Stimulated activated CD8-positive, alpha-beta memory T cell treated with anti-CD3 and anti-CD28 coated beads, Interleukin-7, amount 100 ng/mL, for 1 hour (primary cell): ENCODE results near the gene IFNA14.
"Not testable (repeated sequence)": the region's sequence is repeated elsewhere in the genome, so short reads cannot be mapped to it uniquely, and the experiment has no call there.

Experiments used
- DNase-seq, 2 donors: peaks; one replicate each; pipeline ENCODE4 v3.0.0-alpha.2; 2020; ENCODE audit warnings: low read depth in 2 of 2

The IFNA14 gene

GRCh38 chr9:21239911-21240310, at the start of gene IFNA14:
IFNA14 (minus strand) TSS chr9:21240005; CDS start chr9:21239935, 70 bp downstream.
- DNase-seq = no peak

GRCh38 chr9:21287280-21287679, 47.5 kb upstream of the IFNA14 start:
- DNase-seq = no peak

- no peak for DNase-seq
Observed at GRCh38 chr9:21286659-21287058, 46.9 kb upstream of the IFNA14 start.

GRCh38 chr9:21286099-21286498, 46.3 kb upstream of the IFNA14 start:
- DNase-seq = no peak

- no peak for DNase-seq
Observed at GRCh38 chr9:21281275-21281674, 41.5 kb upstream of the IFNA14 start.

GRCh38 chr9:21268347-21268657, 28.5 kb upstream of the IFNA14 start:
- DNase-seq = no peak

GRCh38 chr9:21267485-21268346, 27.9 kb upstream of the IFNA14 start:
- DNase-seq = no peak

- no peak for DNase-seq
Observed at GRCh38 chr9:21266733-21267484, 27.1 kb upstream of the IFNA14 start.

- DNase-seq = no peak
Observed at GRCh38 chr9:21265421-21266189, 25.8 kb upstream of the IFNA14 start.

GRCh38 chr9:21255538-21256212, 15.9 kb upstream of the IFNA14 start:
- no peak for DNase-seq

- no peak for DNase-seq
Observed at GRCh38 chr9:21252721-21253547, 13.1 kb upstream of the IFNA14 start.

- no peak for DNase-seq
Observed at GRCh38 chr9:21251638-21252037, 11.8 kb upstream of the IFNA14 start.

- DNase-seq = no peak
Observed at GRCh38 chr9:21251190-21251589, 11.4 kb upstream of the IFNA14 start.

- DNase-seq = no peak
Observed at GRCh38 chr9:21244836-21245235, 5.0 kb upstream of the IFNA14 start.

GRCh38 chr9:21236360-21236714, 3.5 kb downstream of the IFNA14 start:
- DNase-seq = not testable (repeated sequence)

GRCh38 chr9:21235468-21236359, 4.1 kb downstream of the IFNA14 start:
- not testable (repeated sequence) for DNase-seq

- DNase-seq = no peak
Observed at GRCh38 chr9:21234153-21234687, 5.6 kb downstream of the IFNA14 start.

GRCh38 chr9:21233258-21233657, 6.5 kb downstream of the IFNA14 start:
- no peak for DNase-seq

GRCh38 chr9:21228122-21228521, 11.7 kb downstream of the IFNA14 start, which contains the start of gene IFNA17:
IFNA17 (minus strand) TSS chr9:21228222; CDS start chr9:21228173, 49 bp downstream.
- no peak for DNase-seq
